Stimulated activated CD4-positive, alpha-beta T cell treated with anti-CD3 and anti-CD28 coated beads, Interleukin-15, amount 100 ng/mL, for 1 hour (primary cell): ENCODE measurements around the gene SRPK2.
"Not testable (repeated sequence)": the region's sequence is repeated elsewhere in the genome, so short reads cannot be mapped to it uniquely, and the experiment has no call there.

Source experiments
- DNase-seq, 2 donors: peaks; one replicate each; pipeline ENCODE4 v3.0.0-alpha.2; 2020; ENCODE audit warnings: low read depth in 1 of 2, low spot score in 1 of 2

Gene SRPK2

GRCh38 chr7:105198223-105198622 lies 190.5 kb downstream of the SRPK2 start:
- DNase-seq, result no peak

GRCh38 chr7:105196473-105196872 lies 192.2 kb downstream of the SRPK2 start:
- DNase-seq, result no peak

GRCh38 chr7:105195891-105196290 lies 192.8 kb downstream of the SRPK2 start:
- DNase-seq, result no peak

GRCh38 chr7:105194959-105195358 lies 193.8 kb downstream of the SRPK2 start:
- DNase-seq, result not testable (repeated sequence)

- no peak for DNase-seq
Measured at GRCh38 chr7:105191331-105191730, 197.4 kb downstream of the SRPK2 start.

GRCh38 chr7:105189859-105190492 lies 198.7 kb downstream of the SRPK2 start:
- no peak for DNase-seq

- no peak for DNase-seq
Measured at GRCh38 chr7:105188201-105188600, 200.5 kb downstream of the SRPK2 start.

- DNase-seq, result no peak
Measured at GRCh38 chr7:105187302-105188169, 201.2 kb downstream of the SRPK2 start.

GRCh38 chr7:105185290-105186010 lies 203.3 kb downstream of the SRPK2 start:
- DNase-seq, result no peak

- no peak for DNase-seq
Measured at GRCh38 chr7:105180002-105180401, 208.7 kb downstream of the SRPK2 start.

GRCh38 chr7:105178928-105179541 lies 209.7 kb downstream of the SRPK2 start:
- no peak for DNase-seq

GRCh38 chr7:105178177-105178576 lies 210.5 kb downstream of the SRPK2 start:
- DNase-seq, result no peak

GRCh38 chr7:105177026-105177425 lies 211.7 kb downstream of the SRPK2 start:
- no peak for DNase-seq

- DNase-seq, result no peak
Measured at GRCh38 chr7:105173586-105173985, 215.1 kb downstream of the SRPK2 start.

- no peak for DNase-seq
Measured at GRCh38 chr7:105164751-105165150, 224.0 kb downstream of the SRPK2 start.

GRCh38 chr7:105163718-105164117 lies 225.0 kb downstream of the SRPK2 start:
- DNase-seq, result no peak

GRCh38 chr7:105161366-105161765 lies 227.4 kb downstream of the SRPK2 start:
- DNase-seq, result no peak

- DNase-seq, result no peak
Measured at GRCh38 chr7:105157278-105157677, 231.4 kb downstream of the SRPK2 start.

GRCh38 chr7:105156731-105157130 lies 232.0 kb downstream of the SRPK2 start:
- no peak for DNase-seq

GRCh38 chr7:105154084-105154483 lies 234.6 kb downstream of the SRPK2 start:
- no peak for DNase-seq

- DNase-seq, result no peak
Measured at GRCh38 chr7:105153531-105153930, 235.2 kb downstream of the SRPK2 start.
